Fibroblast of mammary gland (primary cell): ENCODE measurements around the gene LRRC17.
"Not testable (repeated sequence)": the region's sequence is repeated elsewhere in the genome, so short reads cannot be mapped to it uniquely, and the experiment has no call there.

Experiments
- DNase-seq: peaks from one replicate; pipeline ENCODE4 v3.0.0-alpha.2; 2010; ENCODE audit warnings: low read depth
- H3K4me3 ChIP-seq: 2 replicates; pipeline ENCODE4 v1.5.1; 2011; ENCODE audit warnings: low read depth, mild to moderate bottlenecking, low read length, moderate library complexity; ENCODE audit not compliant: control insufficient read depth
- TF ChIP-seq, protein P1 (sequence below): conservative IDR thresholded peaks from 2 replicates; pipeline ENCODE4 v1.5.1; 2011; ENCODE audit warnings: low read depth, low read length, inconsistent platforms; ENCODE audit not compliant: control insufficient read depth, insufficient read depth

The LRRC17 gene

GRCh38 chr7:102938679-102939078, 25.9 kb downstream of the LRRC17 start:
- no peak for DNase-seq
- no peak overlapping the region for H3K4me3 ChIP-seq
- TF ChIP-seq, protein P1, sequence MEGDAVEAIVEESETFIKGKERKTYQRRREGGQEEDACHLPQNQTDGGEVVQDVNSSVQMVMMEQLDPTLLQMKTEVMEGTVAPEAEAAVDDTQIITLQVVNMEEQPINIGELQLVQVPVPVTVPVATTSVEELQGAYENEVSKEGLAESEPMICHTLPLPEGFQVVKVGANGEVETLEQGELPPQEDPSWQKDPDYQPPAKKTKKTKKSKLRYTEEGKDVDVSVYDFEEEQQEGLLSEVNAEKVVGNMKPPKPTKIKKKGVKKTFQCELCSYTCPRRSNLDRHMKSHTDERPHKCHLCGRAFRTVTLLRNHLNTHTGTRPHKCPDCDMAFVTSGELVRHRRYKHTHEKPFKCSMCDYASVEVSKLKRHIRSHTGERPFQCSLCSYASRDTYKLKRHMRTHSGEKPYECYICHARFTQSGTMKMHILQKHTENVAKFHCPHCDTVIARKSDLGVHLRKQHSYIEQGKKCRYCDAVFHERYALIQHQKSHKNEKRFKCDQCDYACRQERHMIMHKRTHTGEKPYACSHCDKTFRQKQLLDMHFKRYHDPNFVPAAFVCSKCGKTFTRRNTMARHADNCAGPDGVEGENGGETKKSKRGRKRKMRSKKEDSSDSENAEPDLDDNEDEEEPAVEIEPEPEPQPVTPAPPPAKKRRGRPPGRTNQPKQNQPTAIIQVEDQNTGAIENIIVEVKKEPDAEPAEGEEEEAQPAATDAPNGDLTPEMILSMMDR: no peak

DNA sequence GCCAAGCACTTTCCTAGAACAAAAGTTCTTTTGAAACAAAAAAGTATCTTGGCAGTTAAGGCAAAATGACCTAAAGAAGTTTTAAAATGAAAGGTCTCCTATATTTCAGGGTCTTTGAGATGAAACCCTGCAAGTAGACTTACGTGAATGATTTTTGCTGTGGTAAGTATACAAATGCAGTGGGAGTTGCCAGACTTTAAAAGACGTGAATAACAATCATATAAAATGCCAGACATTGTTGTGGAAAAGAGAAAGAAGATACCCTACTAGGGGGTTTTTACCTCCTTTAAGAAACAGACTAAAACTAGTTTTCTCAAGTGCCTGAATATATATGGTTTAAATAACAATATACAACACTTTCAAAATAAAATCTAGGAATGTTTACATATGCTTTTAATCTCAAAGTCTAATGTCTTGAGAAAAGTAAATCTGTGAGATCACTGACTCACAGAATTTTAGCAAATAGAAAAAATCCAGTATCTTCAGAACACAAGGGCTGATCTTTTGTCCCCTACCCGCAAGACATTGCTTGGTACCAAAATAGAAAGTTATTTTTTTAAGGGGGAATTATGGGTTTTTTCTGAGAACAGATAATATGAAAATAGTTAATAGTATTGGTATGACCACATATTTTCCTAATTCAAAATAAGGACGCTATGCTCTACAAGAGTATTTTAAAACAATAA, 29.5 kb downstream of the LRRC17 start:
- peak; percentile 41 for DNase-seq
- H3K4me3 ChIP-seq: no peak overlapping the region
- TF ChIP-seq, protein P1: no peak

GRCh38 chr7:102942868-102943267, 30.1 kb downstream of the LRRC17 start:
- TF ChIP-seq, protein P1: no peak
- H3K4me3 ChIP-seq: no peak overlapping the region
- peak; percentile 19 for DNase-seq

- no peak overlapping the region for H3K4me3 ChIP-seq
- TF ChIP-seq, protein P1: no peak
- DNase-seq: no peak
These were observed 30.8 kb downstream of the LRRC17 start for GRCh38 chr7:102943423-102944169.

DNA sequence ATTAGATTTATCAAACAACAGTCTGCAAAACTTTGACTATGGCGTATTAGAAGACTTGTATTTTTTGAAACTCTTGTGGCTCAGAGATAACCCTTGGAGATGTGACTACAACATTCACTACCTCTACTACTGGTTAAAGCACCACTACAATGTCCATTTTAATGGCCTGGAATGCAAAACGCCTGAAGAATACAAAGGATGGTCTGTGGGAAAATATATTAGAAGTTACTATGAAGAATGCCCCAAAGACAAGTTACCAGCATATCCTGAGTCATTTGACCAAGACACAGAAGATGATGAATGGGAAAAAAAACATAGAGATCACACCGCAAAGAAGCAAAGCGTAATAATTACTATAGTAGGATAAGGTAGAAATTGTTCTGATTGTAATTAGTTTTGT, 31.4 kb downstream of the LRRC17 start:
- TF ChIP-seq, protein P1: no peak
- no peak for DNase-seq
- H3K4me3 ChIP-seq: no peak overlapping the region

GRCh38 chr7:102951839-102952238, 39.0 kb downstream of the LRRC17 start:
- TF ChIP-seq, protein P1: no peak
- no peak for DNase-seq
- no peak overlapping the region for H3K4me3 ChIP-seq

DNA sequence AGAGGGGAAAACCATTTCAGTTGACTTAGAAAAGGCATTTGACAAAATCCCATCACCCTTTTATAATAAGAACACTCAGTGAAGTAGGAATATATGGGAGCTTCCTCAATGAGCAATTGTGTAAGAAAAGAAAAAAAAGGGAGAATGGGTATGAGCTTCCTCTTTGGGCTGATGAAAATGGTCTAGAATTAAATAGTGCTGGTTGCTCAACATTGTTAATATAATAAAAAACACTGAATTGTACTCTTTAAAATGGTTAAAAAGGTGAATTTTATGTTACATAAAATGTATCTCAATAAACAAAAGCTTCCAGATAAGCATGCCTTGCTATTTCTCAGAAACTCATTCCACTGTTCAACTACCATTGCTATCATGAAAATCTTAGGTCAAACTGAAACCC, 40.6 kb downstream of the LRRC17 start:
- TF ChIP-seq, protein P1: no peak
- DNase-seq: no peak
- H3K4me3 ChIP-seq: no peak overlapping the region

GRCh38 chr7:102954359-102954758, 41.6 kb downstream of the LRRC17 start:
- DNase-seq: not testable (repeated sequence)

DNA sequence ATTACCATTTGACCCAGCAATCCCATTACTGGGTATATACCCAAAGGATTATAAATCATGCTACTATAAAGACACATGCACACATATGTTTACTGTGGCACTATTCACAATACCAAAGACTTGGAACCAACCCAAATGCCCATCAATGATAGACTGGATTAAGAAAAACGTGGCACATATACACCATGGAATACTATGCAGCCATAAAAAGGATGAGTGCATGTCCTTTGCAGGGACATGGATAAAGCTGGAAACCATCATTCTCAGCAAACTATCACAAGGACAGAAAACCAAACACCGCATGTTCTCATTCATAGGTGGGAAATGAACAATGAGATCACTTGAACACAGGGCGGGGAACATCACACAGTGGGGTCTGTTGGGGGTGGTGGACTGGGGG, 45.2 kb downstream of the LRRC17 start:
- not testable (repeated sequence) for H3K4me3 ChIP-seq, DNase-seq

More at GRCh38 chr7:102954359-102954758, 41.6 kb downstream of the LRRC17 start:
- not testable (repeated sequence) for H3K4me3 ChIP-seq

DNA sequence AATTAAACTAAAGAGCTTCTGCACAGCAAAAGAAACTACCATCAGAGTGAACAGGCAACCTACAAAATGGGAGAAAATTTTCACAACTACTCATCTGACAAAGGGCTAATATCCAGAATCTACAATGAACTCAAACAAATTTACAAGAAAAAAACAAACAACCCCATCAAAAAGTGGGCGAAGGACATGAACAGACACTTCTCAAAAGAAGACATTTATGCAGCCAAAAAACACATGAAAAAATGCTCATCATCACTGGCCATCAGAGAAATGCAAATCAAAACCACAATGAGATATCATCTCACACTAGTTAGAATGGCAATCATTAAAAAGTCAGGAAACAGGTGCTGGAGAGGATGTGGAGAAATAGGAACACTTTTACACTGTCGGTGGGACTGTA, 49.2 kb downstream of the LRRC17 start:
- not testable (repeated sequence) for DNase-seq, H3K4me3 ChIP-seq
